Measurements from ENCODE around the gene C2orf68.

DNA sequence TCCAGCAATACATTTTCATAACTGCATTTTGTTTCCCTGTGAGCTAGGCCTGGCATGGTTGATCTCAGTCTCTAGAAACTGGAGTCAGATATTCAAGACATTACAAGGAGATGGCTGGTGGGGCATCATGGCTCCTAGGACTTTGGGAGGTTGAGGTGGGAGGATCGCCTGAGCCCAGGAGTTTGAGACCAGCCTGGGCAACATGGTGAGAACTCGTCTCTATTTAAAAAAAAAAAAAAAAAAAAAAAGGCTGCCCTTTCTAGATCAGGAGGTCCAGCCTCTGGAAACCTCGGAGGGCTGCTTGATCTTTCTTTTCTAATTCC lies 34.8 kb downstream of the C2orf68 start:
- TF ChIP-seq, protein P1, sequence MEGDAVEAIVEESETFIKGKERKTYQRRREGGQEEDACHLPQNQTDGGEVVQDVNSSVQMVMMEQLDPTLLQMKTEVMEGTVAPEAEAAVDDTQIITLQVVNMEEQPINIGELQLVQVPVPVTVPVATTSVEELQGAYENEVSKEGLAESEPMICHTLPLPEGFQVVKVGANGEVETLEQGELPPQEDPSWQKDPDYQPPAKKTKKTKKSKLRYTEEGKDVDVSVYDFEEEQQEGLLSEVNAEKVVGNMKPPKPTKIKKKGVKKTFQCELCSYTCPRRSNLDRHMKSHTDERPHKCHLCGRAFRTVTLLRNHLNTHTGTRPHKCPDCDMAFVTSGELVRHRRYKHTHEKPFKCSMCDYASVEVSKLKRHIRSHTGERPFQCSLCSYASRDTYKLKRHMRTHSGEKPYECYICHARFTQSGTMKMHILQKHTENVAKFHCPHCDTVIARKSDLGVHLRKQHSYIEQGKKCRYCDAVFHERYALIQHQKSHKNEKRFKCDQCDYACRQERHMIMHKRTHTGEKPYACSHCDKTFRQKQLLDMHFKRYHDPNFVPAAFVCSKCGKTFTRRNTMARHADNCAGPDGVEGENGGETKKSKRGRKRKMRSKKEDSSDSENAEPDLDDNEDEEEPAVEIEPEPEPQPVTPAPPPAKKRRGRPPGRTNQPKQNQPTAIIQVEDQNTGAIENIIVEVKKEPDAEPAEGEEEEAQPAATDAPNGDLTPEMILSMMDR (optimal IDR thresholded peaks at IDR 0.05 in 1 of 3, IDR thresholded peaks at IDR 0.05 in 1 of 3, conservative IDR thresholded peaks at IDR 0.05 in 1 of 3; ENCODE audit: extremely low read depth in 1 of 3, insufficient read depth in 2 of 3, low read length in 3 of 3) = no peak
- TF ChIP-seq EZH2 (IDR thresholded peaks at IDR 0.05; ENCODE audit: low read length) = no peak

Data from keratinocyte (primary cell).